Neuronal stem cell (in vitro differentiated cells): ENCODE data around the gene STXBP6.
A peak's percentile ranks its signal among the peaks of the same experiment; 100 is the strongest.

Experiments used
- DNase-seq: peaks from one replicate; pipeline ENCODE4 v3.0.0-alpha.2; 2013; ENCODE audit warnings: low spot score
- H2AFZ ChIP-seq: one replicate; pipeline ENCODE4 v1.6.1; 2013; ENCODE audit warnings: mild to moderate bottlenecking, low read length, inconsistent platforms
- H2AK5ac ChIP-seq: 2 replicates; pipeline ENCODE4 v1.6.1; 2013; ENCODE audit warnings: low read depth, mild to moderate bottlenecking, inconsistent platforms, low read length, moderate library complexity, mixed read lengths
- H2BK120ac ChIP-seq: 2 replicates; pipeline ENCODE4 v1.6.1; 2013; ENCODE audit warnings: low read depth, mild to moderate bottlenecking, inconsistent platforms, low read length, moderate library complexity, mixed read lengths
- H2BK12ac ChIP-seq: one replicate; pipeline ENCODE4 v1.6.1; 2013; ENCODE audit warnings: low read length, inconsistent platforms
- H2BK15ac ChIP-seq: 2 replicates; pipeline ENCODE4 v1.6.1; 2013; ENCODE audit warnings: mild to moderate bottlenecking, low read length, inconsistent platforms, mixed read lengths
- H2BK5ac ChIP-seq: one replicate; pipeline ENCODE4 v1.6.1; 2013; ENCODE audit warnings: inconsistent platforms, mild to moderate bottlenecking, low read length, moderate library complexity
- H3K14ac ChIP-seq: one replicate; pipeline ENCODE4 v1.6.1; 2013; ENCODE audit warnings: low read length, inconsistent platforms
- H3K18ac ChIP-seq: 2 replicates; pipeline ENCODE4 v1.6.1; 2013; ENCODE audit warnings: low read length, inconsistent platforms
- H3K23ac ChIP-seq: 2 replicates; pipeline ENCODE4 v1.6.1; 2013; ENCODE audit warnings: low read depth, mild to moderate bottlenecking, mixed read lengths, low read length, inconsistent platforms; ENCODE audit not compliant: poor library complexity
- H3K27ac ChIP-seq: replicated peaks from 3 replicates; pipeline ENCODE4 v1.5.1; 2013; ENCODE audit warnings: low read length, inconsistent platforms
- H3K27me3 ChIP-seq, 3 experiments: 2 replicates each; pipeline ENCODE4 v1.6.1; 2013; ENCODE audit warnings: low read length in 3 of 3, mild to moderate bottlenecking in 2 of 3, inconsistent platforms in 1 of 3, low read depth in 1 of 3, mixed read lengths in 1 of 3, moderate library complexity in 1 of 3; ENCODE audit not compliant: control insufficient read depth in 3 of 3, insufficient read depth in 3 of 3
- H3K36me3 ChIP-seq, 2 donors: replicated peaks in 1 of 2; 2 replicates each; pipeline ENCODE4 v1.6.1; 2013; ENCODE audit warnings: low read length in 2 of 2; ENCODE audit not compliant: control insufficient read depth in 2 of 2, insufficient read depth in 2 of 2
- H3K4ac ChIP-seq: 2 replicates; pipeline ENCODE4 v1.6.1; 2013; ENCODE audit warnings: inconsistent platforms, mild to moderate bottlenecking, low read length, moderate library complexity
- H3K4me1 ChIP-seq, 2 donors: 1 replicate in 1 of 2; 2 replicates in 1 of 2; pipeline ENCODE4 v1.6.1; 2013; ENCODE audit warnings: low read length in 2 of 2, low read depth in 1 of 2; ENCODE audit not compliant: control insufficient read depth in 2 of 2, insufficient read depth in 1 of 2
- H3K4me2 ChIP-seq: one replicate; pipeline ENCODE4 v1.6.1; 2013; ENCODE audit warnings: mild to moderate bottlenecking, low read length, inconsistent platforms; ENCODE audit not compliant: insufficient read depth, poor library complexity, severe bottlenecking
- H3K4me3 ChIP-seq, 2 donors: 2 replicates each; pipeline ENCODE4 v1.5.1; 2013; ENCODE audit warnings: low read length in 2 of 2, mild to moderate bottlenecking in 2 of 2, inconsistent platforms in 1 of 2, moderate library complexity in 1 of 2
- H3K79me1 ChIP-seq: one replicate; pipeline ENCODE4 v1.6.1; 2013; ENCODE audit warnings: low read depth, mild to moderate bottlenecking, inconsistent platforms, low read length, moderate library complexity
- H3K9ac ChIP-seq: one replicate; pipeline ENCODE4 v1.6.1; 2013; ENCODE audit warnings: mild to moderate bottlenecking, low read depth, low read length, inconsistent platforms; ENCODE audit not compliant: poor library complexity
- H3K9me3 ChIP-seq, 2 donors: replicated peaks in 1 of 2; 2 replicates each; pipeline versions ENCODE3 to v1.6.1; 2013; ENCODE audit warnings: low read length in 2 of 2, mild to moderate bottlenecking in 2 of 2, inconsistent platforms in 1 of 2, low read depth in 1 of 2, mixed read lengths in 1 of 2, moderate library complexity in 1 of 2; ENCODE audit not compliant: control insufficient read depth in 2 of 2, insufficient read depth in 1 of 2
- H4K8ac ChIP-seq: one replicate; pipeline ENCODE4 v1.6.1; 2013; ENCODE audit warnings: low read depth, mild to moderate bottlenecking, inconsistent platforms, low read length, moderate library complexity
- H4K91ac ChIP-seq: one replicate; pipeline ENCODE4 v1.6.1; 2013; ENCODE audit warnings: low read length, low read depth, mild to moderate bottlenecking, inconsistent platforms; ENCODE audit not compliant: poor library complexity
- WGBS, 2 donors: extraction: QIAGEN DNeasy Blood & Tissue Kit; methylation state at CpG; one replicate each; pipeline ENCODE4 v1.1.7; 2013; ENCODE audit warnings: missing lambda C conversion rate in 2 of 2, mixed read lengths in 1 of 2; ENCODE audit not compliant: insufficient read length in 2 of 2, insufficient replicate concordance in 1 of 2; ENCODE audit errors: extremely low coverage in 2 of 2; 5-methylcytosine and 5-hydroxymethylcytosine counted together

Gene STXBP6

DNA sequence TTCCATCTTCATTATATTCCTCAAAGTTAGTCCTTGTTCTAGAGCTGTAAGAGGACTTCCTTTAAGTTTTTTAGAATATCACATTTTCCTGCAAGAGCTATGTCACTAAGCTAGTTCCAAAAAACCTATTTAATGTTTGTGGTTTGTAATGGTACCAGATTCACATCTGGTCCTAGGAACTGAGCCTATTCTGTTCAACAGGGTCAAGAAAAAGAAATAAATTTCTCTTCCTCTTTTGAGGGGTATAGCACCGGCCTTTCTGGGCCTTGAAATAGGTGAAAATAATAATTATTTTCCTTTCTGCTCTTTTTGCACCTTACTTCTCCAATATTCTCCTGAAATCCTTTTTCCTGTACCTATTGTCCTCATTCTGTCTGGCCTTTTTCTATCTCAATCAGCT, 3.6 kb upstream of the STXBP6 start:
- Histone ChIP-seq H4K8ac (no peak overlapping the region), H3K4me1 (no peaks in the 10 kb centered on the region), H2BK120ac (no peak overlapping the region), H3K14ac (no peak overlapping the region), H3K4ac (no peak overlapping the region), H2AK5ac (no peak overlapping the region), H3K18ac (no peak overlapping the region), H2BK5ac (no peak overlapping the region), H2BK12ac (no peak overlapping the region), H4K91ac (no peak overlapping the region), H3K4me3 (no peak overlapping the region), H2BK15ac (no peak overlapping the region), H3K9me3 (no peaks in the 10 kb centered on the region), H3K36me3 (no peaks in the 10 kb centered on the region), H3K9ac (no peak overlapping the region), H3K4me2 (no peak overlapping the region), H3K27me3 (peaks cover 7 to 44% (median 21%) of the 10 kb centered on the region in 3 experiments), H2AFZ (no peak overlapping the region), H3K27ac (no peak overlapping the region), H3K23ac (no peak overlapping the region), H3K79me1 (no peaks in the 10 kb centered on the region)
- no CpG with 5 or more reads among the region's 1 CpG for WGBS, 2 donors
- DNase-seq: no peak

DNA sequence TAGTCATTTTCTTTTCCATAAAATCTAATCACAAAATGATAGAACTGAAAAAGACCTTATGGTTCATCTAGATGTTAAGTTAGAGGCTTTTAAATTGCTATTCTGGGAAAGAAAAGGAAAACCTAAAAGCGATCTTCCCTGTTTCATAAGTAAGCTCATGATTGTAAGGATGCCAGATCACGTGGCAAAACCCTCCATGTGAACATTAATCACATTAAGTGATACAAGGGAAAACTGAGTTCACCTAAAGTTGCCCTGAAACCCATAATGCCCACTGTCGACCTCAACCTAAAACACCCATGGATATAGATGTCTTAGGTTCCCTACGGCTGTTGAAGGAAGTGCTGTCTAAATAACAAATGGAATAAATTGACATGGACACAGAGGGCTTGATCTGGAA, 3.0 kb upstream of the STXBP6 start:
- Histone ChIP-seq H3K27me3 (peaks cover 7 to 49% (median 26%) of the 10 kb centered on the region in 3 experiments), H3K36me3 (no peaks in the 10 kb centered on the region), H2AFZ (no peak overlapping the region), H3K9me3 (no peaks in the 10 kb centered on the region), H3K4me3 (no peak overlapping the region), H2BK5ac (no peak overlapping the region), H2BK15ac (no peak overlapping the region), H3K4ac (no peak overlapping the region), H3K23ac (no peak overlapping the region), H4K91ac (no peak overlapping the region), H2BK12ac (no peak overlapping the region), H3K14ac (no peak overlapping the region), H3K18ac (no peak overlapping the region), H4K8ac (no peak overlapping the region), H2AK5ac (no peak overlapping the region), H3K4me1 (no peaks in the 10 kb centered on the region), H3K79me1 (no peaks in the 10 kb centered on the region), H2BK120ac (no peak overlapping the region), H3K9ac (no peak overlapping the region), H3K4me2 (no peak overlapping the region), H3K27ac (no peak overlapping the region)
- DNase-seq: no peak
- WGBS, 2 donors: no CpG with 5 or more reads among the region's 4 CpGs

- H3K14ac ChIP-seq: no peak overlapping the region
- no peaks in the 10 kb centered on the region for H3K9me3 ChIP-seq
- H3K23ac ChIP-seq: no peak overlapping the region
- H3K18ac ChIP-seq: no peak overlapping the region
- H3K36me3 ChIP-seq: no peaks in the 10 kb centered on the region
- no peak overlapping the region for H3K4me3 ChIP-seq
- no peak overlapping the region for H3K4me2 ChIP-seq
- H3K4me1 ChIP-seq: no peaks in the 10 kb centered on the region
- H3K4ac ChIP-seq: no peak overlapping the region
- no peak overlapping the region for H2AFZ ChIP-seq
- peaks cover 7 to 54% (median 26%) of the 10 kb centered on the region in 3 experiments for H3K27me3 ChIP-seq
- H2BK120ac ChIP-seq: no peak overlapping the region
- no peak overlapping the region for H4K8ac ChIP-seq
- H2BK15ac ChIP-seq: no peak overlapping the region
- no peaks in the 10 kb centered on the region for H3K79me1 ChIP-seq
- no peak overlapping the region for H2BK12ac ChIP-seq
- no peak overlapping the region for H4K91ac ChIP-seq
- H2AK5ac ChIP-seq: no peak overlapping the region
- no peak overlapping the region for H3K9ac ChIP-seq
- no peak overlapping the region for H2BK5ac ChIP-seq
- H3K27ac ChIP-seq: no peak overlapping the region
- DNase-seq: no peak
- WGBS, 2 donors: no CpG with 5 or more reads among the region's 2 CpGs
Measured at GRCh38 chr14:25052385-25052784, 2.4 kb upstream of the STXBP6 start.

DNA sequence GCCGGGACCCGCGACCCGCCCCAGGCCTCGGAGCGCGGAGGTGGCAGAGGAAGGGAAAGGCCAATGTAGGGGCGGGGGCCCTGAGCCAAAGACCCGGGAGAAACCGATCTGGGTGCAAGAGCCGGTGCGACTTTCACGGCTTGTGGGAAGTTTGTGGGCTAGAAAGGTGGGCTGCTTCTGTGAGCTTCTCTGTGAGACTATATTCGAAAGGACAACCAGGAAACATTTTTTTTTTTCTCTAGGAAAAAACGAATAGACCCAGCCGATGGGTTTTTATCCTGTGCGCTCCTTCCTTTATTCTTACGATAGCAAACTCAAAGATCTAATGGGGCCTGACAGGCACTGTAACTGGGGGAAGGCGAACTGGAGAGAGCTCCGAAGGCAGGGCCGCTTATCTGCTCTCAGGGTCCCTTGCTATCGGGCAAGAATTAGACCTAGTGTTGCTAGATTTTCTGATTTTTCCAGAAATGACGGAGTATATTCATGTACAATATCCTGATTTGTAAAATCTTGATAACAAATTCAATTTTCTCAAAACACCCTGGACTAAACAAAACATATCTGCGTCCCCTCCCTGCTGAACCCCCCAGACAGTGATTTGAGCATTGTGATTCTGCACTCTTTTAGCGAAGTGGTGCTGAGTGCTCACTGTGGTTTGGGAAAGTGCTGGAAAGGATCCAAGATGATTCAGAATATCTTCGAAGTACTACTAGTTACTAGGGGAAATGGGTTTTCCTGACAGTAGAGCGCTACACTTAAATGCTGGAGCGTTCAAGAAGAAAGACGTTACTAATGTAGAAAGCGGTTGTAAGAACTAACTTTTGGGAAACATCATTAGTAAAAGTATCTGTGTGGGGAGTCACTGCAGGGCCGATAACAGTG, 563 bp upstream of the STXBP6 start:
- Histone ChIP-seq H3K36me3 (no peaks in the 10 kb centered on the region), H3K9me3 (no peaks in the 10 kb centered on the region), H4K91ac (no peak overlapping the region), H3K9ac (no peak overlapping the region), H3K4me1 (no peaks in the 10 kb centered on the region), H2BK12ac (no peak overlapping the region), H3K23ac (no peak overlapping the region), H3K27me3 (peaks cover 7 to 69% (median 26%) of the 10 kb centered on the region in 3 experiments), H2BK120ac (no peak overlapping the region), H3K27ac (no peak overlapping the region), H3K4me2 (peak overlapping the region; percentile 96), H2AK5ac (no peak overlapping the region), H3K79me1 (no peaks in the 10 kb centered on the region), H3K4ac (no peak overlapping the region), H2BK15ac (no peak overlapping the region), H3K4me3 (peak overlapping the region; percentile 45 to 91), H2AFZ (peak overlapping the region; percentile 95), H2BK5ac (no peak overlapping the region), H3K14ac (no peak overlapping the region), H3K18ac (peak overlapping the region; percentile 87), H4K8ac (no peak overlapping the region)
- no CpG with 5 or more reads among the region's 31 CpGs for WGBS, 2 donors
- DNase-seq: peak; percentile 18
